ENCODE results near the gene SLC12A3. TPM values are rescaled to one million over a fixed set of nuclear protein-coding genes. Genes with fewer than 3 reads are reported as not detected.
A peak's percentile ranks its signal among the peaks of the same experiment; 100 is the strongest.

Gene SLC12A3
- total RNA-seq, 2 donors from 2014 or later = 0.11 TPM; not detected in 1

GRCh38 chr16:56948234-56948633 lies 83.2 kb downstream of the SLC12A3 start:
- no peak for DNase-seq
- intact Hi-C loops (cut with DNase I, micrococcal nuclease) = loop anchor here in 1 of 2 donors (10.0 kb wide), 1 partner anchor 83 kb away; the partner anchor contains the start of gene SLC12A3
- no peak for ATAC-seq

- ATAC-seq (no peak), DNase-seq (no peak)
- intact Hi-C loops (cut with DNase I, micrococcal nuclease) = loop anchor here in 1 of 2 donors (5.0 kb wide), 1 partner anchor 83 kb away; the partner anchor contains the start of gene SLC12A3
Measured at GRCh38 chr16:56950051-56950450, 85.0 kb downstream of the SLC12A3 start.

- intact Hi-C loops (cut with DNase I, micrococcal nuclease) = loop anchor here in 1 of 2 donors (5.0 kb wide), 1 partner anchor 83 kb away; the partner anchor contains the start of gene SLC12A3
- no peak for DNase-seq
- ATAC-seq = no peak
Measured at GRCh38 chr16:56950455-56950854, 85.4 kb downstream of the SLC12A3 start.

- DNase-seq = peak; percentile 36 to 61
- intact Hi-C loops (cut with DNase I, micrococcal nuclease) = loop anchor here in 1 of 2 donors (5.0 kb wide), 1 partner anchor 84 kb away; the partner anchor contains the start of gene SLC12A3
Measured at GRCh38 chr16:56950881-56951771, 86.1 kb downstream of the SLC12A3 start.

GRCh38 chr16:56953006-56953405 lies 88.0 kb downstream of the SLC12A3 start:
- ATAC-seq (no peak), DNase-seq (no peak)
- intact Hi-C loops (cut with DNase I, micrococcal nuclease) = loop anchor here in 1 of 2 donors (5.0 kb wide), 1 partner anchor 86 kb away; the partner anchor contains the start of gene SLC12A3

More at GRCh38 chr16:56950881-56951771, 86.1 kb downstream of the SLC12A3 start:
- ATAC-seq = peak; percentile 80

GRCh38 chr16:56956076-56956475 lies 91.1 kb downstream of the SLC12A3 start:
- DNase-seq (no peak), ATAC-seq (no peak)
- intact Hi-C loops (cut with DNase I, micrococcal nuclease) = no loop called here

GRCh38 chr16:56956756-56957155 lies 91.7 kb downstream of the SLC12A3 start:
- intact Hi-C loops (cut with DNase I, micrococcal nuclease) = no loop called here
- DNase-seq (no peak), ATAC-seq (no peak)

- intact Hi-C loops (cut with DNase I, micrococcal nuclease) = no loop called here
- ATAC-seq (no peak), DNase-seq (no peak)
Measured at GRCh38 chr16:56960681-56961281, 95.8 kb downstream of the SLC12A3 start.

GRCh38 chr16:56961386-56961785 lies 96.4 kb downstream of the SLC12A3 start:
- no peak for DNase-seq
- no peak for ATAC-seq
- intact Hi-C loops (cut with DNase I, micrococcal nuclease) = no loop called here

- DNase-seq (no peak), ATAC-seq (no peak)
- intact Hi-C loops (cut with DNase I, micrococcal nuclease) = no loop called here
Measured at GRCh38 chr16:56961851-56962281, 96.9 kb downstream of the SLC12A3 start, which contains the start of gene CETP. Gene CETP (plus strand): TSS chr16:56961950. CDS start chr16:56961980, 30 bp downstream.

GRCh38 chr16:56964243-56965148 lies 99.5 kb downstream of the SLC12A3 start:
- intact Hi-C loops (cut with DNase I, micrococcal nuclease) = no loop called here
- ATAC-seq (peak; percentile 91), DNase-seq (peak; percentile 88 to 100)

Small RNAs within 50 kb of the gene (microRNA-seq; reads per million reads assigned to microRNA genes)
- gene MIR138-2 (23.5 to 27.2 reads per million in 2 donors), gene MIR6863 (0 reads per million in 2 donors)

Other genes starting within 250 kb of the SLC12A3 start
- 100 to 1,000 TPM in 1 of 2 donors, 10 to 100 TPM in 1; 64.7 to 240 TPM for gene MT1E, start 239.4 kb upstream of the SLC12A3 start, total RNA-seq
- 10 to 100 TPM in 1 of 2 donors, 1 to 10 TPM in 1; 5.1 to 60.6 TPM for gene MT1M, start 232.5 kb upstream of the SLC12A3 start, total RNA-seq
- gene MT1A, start 226.5 kb upstream of the SLC12A3 start, total RNA-seq = 1 to 10 TPM; 4.7 to 5.1 TPM
- gene MT1B, start 213.3 kb upstream of the SLC12A3 start, total RNA-seq = not detected
- 10 to 100 TPM in 1 of 2 donors, 1 to 10 TPM in 1; 9.0 to 71.2 TPM for gene MT1F, start 207.2 kb upstream of the SLC12A3 start, total RNA-seq
- gene MT1G, start 197.1 kb upstream of the SLC12A3 start, total RNA-seq = 100 to 1,000 TPM in 1 of 2 donors, 10 to 100 TPM in 1; 22.4 to 484 TPM
- 10 to 100 TPM in 1 of 2 donors, 1 to 10 TPM in 1; 3.3 to 80.9 TPM for gene MT1H, start 195.4 kb upstream of the SLC12A3 start, total RNA-seq
- gene MT1X, start 182.7 kb upstream of the SLC12A3 start, total RNA-seq = 10 to 100 TPM; 29.5 to 63.4 TPM
- gene NUP93, start 135.1 kb upstream of the SLC12A3 start, total RNA-seq = 10 to 100 TPM; 34.1 to 52.7 TPM
- 100 to 1,000 TPM; 156 to 184 TPM for gene HERPUD1, start 66.9 kb downstream of the SLC12A3 start, total RNA-seq
- gene CETP, start 96.7 kb downstream of the SLC12A3 start, total RNA-seq = under 1 TPM in 1 of 2 donors, not detected in 1; 0.28 TPM
- 100 to 1,000 TPM in 1 of 2 donors, 10 to 100 TPM in 1; 57.7 to 125 TPM for gene NLRC5, start 124.3 kb downstream of the SLC12A3 start, total RNA-seq
- 10 to 100 TPM; 73.2 to 91.0 TPM for gene CPNE2, start 227.4 kb downstream of the SLC12A3 start, total RNA-seq

Data from left colon (tissue), 2 donors.